ENCODE data around the gene B3GALT5.

DNA sequence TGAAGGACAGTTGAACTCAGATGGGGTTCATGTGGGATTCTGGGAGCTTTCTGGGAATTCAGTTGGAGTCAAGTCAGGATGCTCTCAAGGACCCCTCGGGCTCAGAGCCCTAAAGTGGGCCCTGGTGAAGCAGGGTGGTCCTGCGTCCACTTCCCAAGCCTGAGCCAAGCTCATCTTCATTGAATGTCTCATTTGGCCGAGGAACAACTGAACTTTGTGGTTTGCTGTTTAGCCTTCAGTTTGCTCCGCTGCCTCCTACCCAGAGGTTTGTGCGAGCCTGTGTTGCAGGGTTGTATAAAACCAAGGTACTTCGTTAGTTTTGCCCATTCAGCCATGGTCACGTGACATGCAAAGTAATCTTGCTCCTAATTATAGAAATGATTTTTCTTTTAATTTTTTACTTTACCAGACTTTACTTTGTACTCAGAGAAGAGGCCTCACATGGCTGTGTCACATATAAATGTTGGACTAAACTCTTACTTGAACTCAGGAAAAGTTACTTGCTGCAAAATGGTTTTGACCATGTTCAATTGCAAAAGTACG lies 49.7 kb downstream of the B3GALT5 start:
- no peak for TF ChIP-seq CTCF (IDR thresholded peaks at IDR 0.05)
- TF ChIP-seq POLR2A (IDR thresholded peaks at IDR 0.05), result no peak
